Esophagus muscularis mucosa (tissue), 3 donors: ENCODE data around the gene GET4.

ENCODE experiments used
- CTCF ChIP-seq, 3 experiments: fragments of 200-600 bp in 2 of 3; fragments of 450-650 bp in 1 of 3; sonication (generic) in 2 of 3; IDR thresholded peaks; one replicate each; pipeline ENCODE4 v1.5.1; 2017 to 2019; ENCODE audit warnings: antibody characterized with exemption in 3 of 3, mild to moderate bottlenecking in 2 of 3, moderate library complexity in 1 of 3
- EP300 ChIP-seq: sonication (generic); formaldehyde crosslinking; IDR thresholded peaks from one replicate; pipeline ENCODE4 v1.6.1; 2017; ENCODE audit warnings: antibody characterized with exemption

- no peak for TF ChIP-seq CTCF (IDR thresholded peaks at IDR 0.05)
- TF ChIP-seq EP300 = no peak
Observed at GRCh38 chr7:834277-834676, 42.1 kb upstream of the GET4 start.
